Neural progenitor cell (in vitro differentiated cells): Measurements from ENCODE around the gene SMC6.

ENCODE experiments used
- EZH2 ChIP-seq: fragments of 200-600 bp; sonication (generic); IDR thresholded peaks from 2 replicates; pipeline ENCODE4 v1.6.1; 2017; ENCODE audit warnings: antibody characterized with exemption, mild to moderate bottlenecking, moderate library complexity
- EZH2phosphoT487 ChIP-seq: fragments of 200-600 bp; sonication (generic); IDR thresholded peaks from 2 replicates; pipeline ENCODE4 v1.6.1; 2017; ENCODE audit warnings: antibody characterized with exemption
- TF ChIP-seq, protein P1 (sequence below): fragments of 200-600 bp; sonication (generic); IDR thresholded peaks from 2 replicates; pipeline ENCODE4 v1.5.1; 2017; ENCODE audit warnings: antibody characterized with exemption, mild to moderate bottlenecking

DNA sequence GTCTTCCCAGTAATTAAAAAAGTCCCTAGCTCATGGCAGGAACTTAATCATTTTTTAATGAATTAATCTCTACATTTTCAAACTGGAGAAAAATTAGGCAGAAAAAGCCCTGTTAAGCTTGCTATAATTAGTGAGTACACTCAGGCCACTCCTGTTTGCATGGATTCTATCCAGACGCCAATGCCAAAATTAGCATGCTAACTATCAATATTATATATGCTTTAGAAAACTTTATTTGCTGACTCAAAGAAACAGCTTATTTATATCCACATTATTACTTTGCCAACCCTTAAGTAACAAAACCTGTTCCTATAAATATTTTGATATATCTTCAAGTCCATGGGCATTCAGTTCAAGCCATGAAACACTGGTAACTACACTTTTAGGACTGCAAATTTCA is 90.9 kb downstream of the SMC6 start:
- TF ChIP-seq, protein P1, sequence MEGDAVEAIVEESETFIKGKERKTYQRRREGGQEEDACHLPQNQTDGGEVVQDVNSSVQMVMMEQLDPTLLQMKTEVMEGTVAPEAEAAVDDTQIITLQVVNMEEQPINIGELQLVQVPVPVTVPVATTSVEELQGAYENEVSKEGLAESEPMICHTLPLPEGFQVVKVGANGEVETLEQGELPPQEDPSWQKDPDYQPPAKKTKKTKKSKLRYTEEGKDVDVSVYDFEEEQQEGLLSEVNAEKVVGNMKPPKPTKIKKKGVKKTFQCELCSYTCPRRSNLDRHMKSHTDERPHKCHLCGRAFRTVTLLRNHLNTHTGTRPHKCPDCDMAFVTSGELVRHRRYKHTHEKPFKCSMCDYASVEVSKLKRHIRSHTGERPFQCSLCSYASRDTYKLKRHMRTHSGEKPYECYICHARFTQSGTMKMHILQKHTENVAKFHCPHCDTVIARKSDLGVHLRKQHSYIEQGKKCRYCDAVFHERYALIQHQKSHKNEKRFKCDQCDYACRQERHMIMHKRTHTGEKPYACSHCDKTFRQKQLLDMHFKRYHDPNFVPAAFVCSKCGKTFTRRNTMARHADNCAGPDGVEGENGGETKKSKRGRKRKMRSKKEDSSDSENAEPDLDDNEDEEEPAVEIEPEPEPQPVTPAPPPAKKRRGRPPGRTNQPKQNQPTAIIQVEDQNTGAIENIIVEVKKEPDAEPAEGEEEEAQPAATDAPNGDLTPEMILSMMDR, result no peak
- no peak for TF ChIP-seq EZH2
- no peak for TF ChIP-seq EZH2phosphoT487
